Adrenal gland (tissue), 5 donors: Measurements from ENCODE around the gene SBF1.

Experiments used
- POLR2A ChIP-seq, 2 donors: fragments of 450-650 bp; IDR thresholded peaks; one replicate each; pipeline ENCODE4 v1.6.1; 2017; ENCODE audit warnings: antibody characterized with exemption in 2 of 2, mild to moderate bottlenecking in 2 of 2, moderate library complexity in 1 of 2
- TF ChIP-seq, protein P1 (sequence below), 6 experiments: fragments of 450-650 bp in 4 of 6; fragments of 200-600 bp in 2 of 6; sonication (generic) in 1 of 6; IDR thresholded peaks; 1 replicate in 5 of 6; 2 replicates in 1 of 6; pipeline versions ENCODE4 v1.5.1 to v1.8.0; 2016 to 2021; ENCODE audit warnings: antibody characterized with exemption in 6 of 6, mild to moderate bottlenecking in 2 of 6, moderate library complexity in 1 of 6
- donor health status: DM: no; HTN: no; CAD: no.

DNA sequence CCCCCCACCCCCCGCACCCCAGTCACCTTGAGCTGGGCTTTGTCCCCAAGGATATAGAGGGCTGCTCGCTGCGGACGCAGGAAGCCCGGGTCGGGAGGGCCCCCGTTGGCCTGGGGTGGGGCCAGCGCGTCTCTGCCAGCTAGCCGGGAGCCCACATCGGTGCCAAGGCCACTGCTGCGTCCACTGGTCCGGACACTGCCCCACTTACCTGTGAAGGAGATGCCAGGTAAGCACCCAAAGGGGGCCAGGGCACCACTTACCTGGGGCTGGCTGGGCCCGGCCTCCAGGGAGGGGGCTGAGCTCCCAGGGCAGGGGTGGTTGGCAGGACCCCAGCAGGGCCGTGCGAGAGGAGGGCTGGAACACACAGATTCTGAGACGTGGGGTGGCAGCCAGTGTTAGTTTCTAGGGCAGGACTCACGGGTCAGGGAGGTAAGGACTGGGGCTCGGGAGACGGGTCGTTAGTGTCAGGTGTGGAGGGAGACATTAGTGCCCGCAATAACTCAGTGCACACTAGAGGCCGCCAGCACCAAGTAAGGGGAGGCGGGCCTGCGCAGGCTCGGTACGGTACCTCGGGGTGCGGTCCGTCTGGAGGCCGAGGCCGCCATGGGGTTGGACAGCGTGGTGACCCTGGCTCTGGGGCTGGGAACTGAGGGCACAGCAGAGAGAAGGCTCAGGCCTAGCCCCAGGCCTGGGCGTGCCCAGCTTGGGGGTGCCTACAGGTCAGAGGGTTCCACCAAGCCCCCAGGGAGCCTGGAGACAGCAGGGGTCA lies 18.2 kb downstream of the SBF1 start:
- TF ChIP-seq, protein P1, sequence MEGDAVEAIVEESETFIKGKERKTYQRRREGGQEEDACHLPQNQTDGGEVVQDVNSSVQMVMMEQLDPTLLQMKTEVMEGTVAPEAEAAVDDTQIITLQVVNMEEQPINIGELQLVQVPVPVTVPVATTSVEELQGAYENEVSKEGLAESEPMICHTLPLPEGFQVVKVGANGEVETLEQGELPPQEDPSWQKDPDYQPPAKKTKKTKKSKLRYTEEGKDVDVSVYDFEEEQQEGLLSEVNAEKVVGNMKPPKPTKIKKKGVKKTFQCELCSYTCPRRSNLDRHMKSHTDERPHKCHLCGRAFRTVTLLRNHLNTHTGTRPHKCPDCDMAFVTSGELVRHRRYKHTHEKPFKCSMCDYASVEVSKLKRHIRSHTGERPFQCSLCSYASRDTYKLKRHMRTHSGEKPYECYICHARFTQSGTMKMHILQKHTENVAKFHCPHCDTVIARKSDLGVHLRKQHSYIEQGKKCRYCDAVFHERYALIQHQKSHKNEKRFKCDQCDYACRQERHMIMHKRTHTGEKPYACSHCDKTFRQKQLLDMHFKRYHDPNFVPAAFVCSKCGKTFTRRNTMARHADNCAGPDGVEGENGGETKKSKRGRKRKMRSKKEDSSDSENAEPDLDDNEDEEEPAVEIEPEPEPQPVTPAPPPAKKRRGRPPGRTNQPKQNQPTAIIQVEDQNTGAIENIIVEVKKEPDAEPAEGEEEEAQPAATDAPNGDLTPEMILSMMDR (IDR thresholded peaks at IDR 0.05): no peak
- no peak for TF ChIP-seq POLR2A (IDR thresholded peaks at IDR 0.05)
